IPS DF 4.7 (cell line): ENCODE data around the gene MDN1.

Experiments
- DNase-seq: peaks from one replicate; pipeline ENCODE4 v3.0.0-alpha.2; 2013; ENCODE audit warnings: low spot score; ENCODE audit errors: extremely low read depth

Gene MDN1

GRCh38 chr6:89605861-89606260 is 213.7 kb downstream of the MDN1 start:
- no peak for DNase-seq

- no peak for DNase-seq
Observed at GRCh38 chr6:89604653-89605052, 214.9 kb downstream of the MDN1 start.

GRCh38 chr6:89602166-89602565 is 217.4 kb downstream of the MDN1 start:
- DNase-seq: no peak

GRCh38 chr6:89599727-89600126 is 219.9 kb downstream of the MDN1 start:
- no peak for DNase-seq

GRCh38 chr6:89597988-89598387 is 221.6 kb downstream of the MDN1 start:
- peak; percentile 14 for DNase-seq

- no peak for DNase-seq
Observed at GRCh38 chr6:89597372-89597771, 222.2 kb downstream of the MDN1 start.

GRCh38 chr6:89596484-89596883 is 223.1 kb downstream of the MDN1 start:
- DNase-seq: no peak

- DNase-seq: no peak
Observed at GRCh38 chr6:89596056-89596455, 223.5 kb downstream of the MDN1 start.
